ENCODE results near the gene CLIC3. TPM values are rescaled to one million over a fixed set of nuclear protein-coding genes. Genes with fewer than 3 reads are reported as not detected.
A peak's percentile ranks its signal among the peaks of the same experiment; 100 is the strongest.

CLIC3 gene
- total RNA-seq, 4 donors from 2014 or later, result 0.36 TPM; not detected in 3

- H3K4me3 ChIP-seq, result no peak overlapping the region
- TF ChIP-seq CTCF (IDR thresholded peaks at IDR 0.05 in 4 of 5, conservative IDR thresholded peaks at IDR 0.05 in 1 of 5), result peak in 2 of 5 experiments; percentile 10 to 23
- no peak for TF ChIP-seq POLR2A (IDR thresholded peaks at IDR 0.05)
- no peak for DNase-seq
Measured at GRCh38 chr9:136975644-136976043, 20.7 kb downstream of the CLIC3 start.

GRCh38 chr9:136974817-136975535 lies 21.4 kb downstream of the CLIC3 start:
- ATAC-seq (no peak), DNase-seq (no peak)
- H3K36me3 ChIP-seq, result no peaks in the 10 kb centered on the region
- H3K27me3 ChIP-seq, result peaks cover 0 to 11% (median 9%) of the 10 kb centered on the region in 3 donors
- intact Hi-C loops (cut with DNase I; ENCODE audit: low total_unique reads), result no loop called here
- H3K27ac ChIP-seq, result no peak overlapping the region
- no peak overlapping the region for H3K4me3 ChIP-seq
- in situ Hi-C loops (cut with MboI; ENCODE audit: low sequenced_read_pairs in 4 of 4), result no loop called here
- H3K9me3 ChIP-seq, result no peaks in the 10 kb centered on the region
- H3K4me1 ChIP-seq, result peaks cover 0 to 8% of the 10 kb centered on the region in 2 donors
- no peak for TF ChIP-seq CTCF (IDR thresholded peaks at IDR 0.05 in 4 of 5, conservative IDR thresholded peaks at IDR 0.05 in 1 of 5)
- TF ChIP-seq POLR2A (IDR thresholded peaks at IDR 0.05), result no peak

More at GRCh38 chr9:136975644-136976043, 20.7 kb downstream of the CLIC3 start:
- no peaks in the 10 kb centered on the region for H3K9me3 ChIP-seq
- no peak overlapping the region for H3K27ac ChIP-seq
- no peaks in the 10 kb centered on the region for H3K36me3 ChIP-seq
- peaks cover 0 to 8% of the 10 kb centered on the region in 2 donors for H3K4me1 ChIP-seq
- in situ Hi-C loops (cut with MboI; ENCODE audit: low sequenced_read_pairs in 4 of 4) (no loop called here), intact Hi-C loops (cut with DNase I; ENCODE audit: low total_unique reads) (no loop called here)
- H3K27me3 ChIP-seq, result peaks cover 0 to 11% (median 9%) of the 10 kb centered on the region in 3 donors
- ATAC-seq, result no peak

GRCh38 chr9:136973618-136974617 lies 22.4 kb downstream of the CLIC3 start:
- H3K36me3 ChIP-seq, result no peaks in the 10 kb centered on the region
- peaks cover 0 to 8% of the 10 kb centered on the region in 2 donors for H3K4me1 ChIP-seq
- H3K9me3 ChIP-seq, result no peaks in the 10 kb centered on the region
- DNase-seq (no peak), ATAC-seq (no peak)
- peaks cover 0 to 11% (median 9%) of the 10 kb centered on the region in 3 donors for H3K27me3 ChIP-seq
- H3K27ac ChIP-seq, result no peak overlapping the region
- in situ Hi-C loops (cut with MboI; ENCODE audit: low sequenced_read_pairs in 4 of 4) (no loop called here), intact Hi-C loops (cut with DNase I; ENCODE audit: low total_unique reads) (no loop called here)
- TF ChIP-seq POLR2A (IDR thresholded peaks at IDR 0.05), result no peak
- TF ChIP-seq CTCF (IDR thresholded peaks at IDR 0.05 in 4 of 5, conservative IDR thresholded peaks at IDR 0.05 in 1 of 5), result no peak
- H3K4me3 ChIP-seq, result no peak overlapping the region

- in situ Hi-C loops (cut with MboI; ENCODE audit: low sequenced_read_pairs in 4 of 4), result no loop called here
Measured at GRCh38 chr9:136972743-136973142, 23.6 kb downstream of the CLIC3 start.

More at GRCh38 chr9:136972743-136973142, 23.6 kb downstream of the CLIC3 start:
- DNase-seq, result no peak
- Histone ChIP-seq H3K4me1 (peaks cover 0 to 3% of the 10 kb centered on the region in 2 donors), H3K9me3 (no peaks in the 10 kb centered on the region), H3K27ac (no peak overlapping the region), H3K4me3 (no peak overlapping the region), H3K36me3 (no peaks in the 10 kb centered on the region), H3K27me3 (peaks cover 0 to 8% (median 7%) of the 10 kb centered on the region in 3 donors)
- ATAC-seq, result no peak
- intact Hi-C loops (cut with DNase I; ENCODE audit: low total_unique reads), result no loop called here
- TF ChIP-seq CTCF (IDR thresholded peaks at IDR 0.05 in 4 of 5, conservative IDR thresholded peaks at IDR 0.05 in 1 of 5) (no peak), POLR2A (IDR thresholded peaks at IDR 0.05) (no peak)
